Ishikawa (cell line): ENCODE results near the gene MTAP.

Source experiments
- EGR1 ChIP-seq: IDR thresholded peaks from 2 replicates; pipeline ENCODE4 v1.6.1; 2012
- EP300 ChIP-seq: IDR thresholded peaks from 2 replicates; pipeline ENCODE4 v1.6.1; 2012; ENCODE audit warnings: borderline replicate concordance
- RAD21 ChIP-seq: IDR thresholded peaks from 2 replicates; pipeline ENCODE4 v1.6.1; 2012; ENCODE audit warnings: low read depth
- TCF12 ChIP-seq: IDR thresholded peaks from 2 replicates; pipeline ENCODE4 v1.6.1; 2012; ENCODE audit warnings: low read depth
- TF ChIP-seq, protein P1 (sequence below): IDR thresholded peaks from 2 replicates; pipeline ENCODE4 v1.6.1; 2012

DNA sequence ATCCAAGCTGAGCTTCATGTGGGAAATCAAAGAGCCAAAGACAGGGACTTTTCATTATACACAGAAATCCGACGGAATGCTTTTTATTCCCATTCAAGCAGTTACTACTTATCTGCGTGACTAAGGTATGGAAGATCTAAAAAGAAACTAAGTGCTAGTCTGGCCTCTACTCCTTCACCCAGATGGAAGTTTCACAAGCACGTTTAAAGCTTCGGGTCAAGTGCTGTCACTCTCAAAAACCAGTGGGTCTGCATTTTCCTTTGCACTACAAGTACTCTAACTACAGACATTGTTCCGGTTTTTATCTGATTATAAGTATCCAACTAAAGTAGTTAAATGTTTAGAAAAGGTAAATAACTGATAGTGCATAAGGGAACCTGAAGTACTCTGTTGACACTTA, 13.7 kb upstream of the MTAP start:
- TF ChIP-seq RAD21 (no peak), EGR1 (no peak), TCF12 (no peak), EP300 (no peak)
- TF ChIP-seq, protein P1, sequence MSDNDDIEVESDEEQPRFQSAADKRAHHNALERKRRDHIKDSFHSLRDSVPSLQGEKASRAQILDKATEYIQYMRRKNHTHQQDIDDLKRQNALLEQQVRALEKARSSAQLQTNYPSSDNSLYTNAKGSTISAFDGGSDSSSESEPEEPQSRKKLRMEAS: no peak
